ENCODE measurements around the gene ZDBF2.

DNA sequence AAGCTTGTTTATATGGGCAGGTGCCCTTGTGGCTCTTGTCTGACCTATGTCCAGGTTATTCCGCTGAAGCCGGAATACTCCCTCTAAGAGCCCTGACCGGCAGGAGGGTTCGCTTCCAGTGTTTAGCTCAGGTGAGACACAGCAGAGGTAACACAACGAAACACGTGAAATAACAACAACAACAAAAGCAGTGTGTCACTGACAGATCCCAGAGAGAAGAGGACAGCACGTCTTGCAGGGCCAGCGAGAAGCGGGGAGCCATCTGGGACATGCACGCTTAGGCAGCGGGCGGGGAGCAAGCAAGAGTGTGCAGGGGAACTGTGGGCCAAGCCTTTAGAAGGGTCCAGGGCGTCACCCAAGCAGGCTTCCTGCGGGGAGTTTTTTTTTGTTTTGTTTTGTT is 17.1 kb upstream of the ZDBF2 start:
- TF ChIP-seq, protein P1, sequence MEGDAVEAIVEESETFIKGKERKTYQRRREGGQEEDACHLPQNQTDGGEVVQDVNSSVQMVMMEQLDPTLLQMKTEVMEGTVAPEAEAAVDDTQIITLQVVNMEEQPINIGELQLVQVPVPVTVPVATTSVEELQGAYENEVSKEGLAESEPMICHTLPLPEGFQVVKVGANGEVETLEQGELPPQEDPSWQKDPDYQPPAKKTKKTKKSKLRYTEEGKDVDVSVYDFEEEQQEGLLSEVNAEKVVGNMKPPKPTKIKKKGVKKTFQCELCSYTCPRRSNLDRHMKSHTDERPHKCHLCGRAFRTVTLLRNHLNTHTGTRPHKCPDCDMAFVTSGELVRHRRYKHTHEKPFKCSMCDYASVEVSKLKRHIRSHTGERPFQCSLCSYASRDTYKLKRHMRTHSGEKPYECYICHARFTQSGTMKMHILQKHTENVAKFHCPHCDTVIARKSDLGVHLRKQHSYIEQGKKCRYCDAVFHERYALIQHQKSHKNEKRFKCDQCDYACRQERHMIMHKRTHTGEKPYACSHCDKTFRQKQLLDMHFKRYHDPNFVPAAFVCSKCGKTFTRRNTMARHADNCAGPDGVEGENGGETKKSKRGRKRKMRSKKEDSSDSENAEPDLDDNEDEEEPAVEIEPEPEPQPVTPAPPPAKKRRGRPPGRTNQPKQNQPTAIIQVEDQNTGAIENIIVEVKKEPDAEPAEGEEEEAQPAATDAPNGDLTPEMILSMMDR (IDR thresholded peaks at IDR 0.05; ENCODE audit: low read depth, low read length), result no peak
- TF ChIP-seq POLR2A (IDR thresholded peaks at IDR 0.05; ENCODE audit: extremely low read depth, insufficient read length), result no peak
